HepG2 (cell line): ENCODE measurements around the gene GLRX5. TPM values are rescaled to one million over a fixed set of nuclear protein-coding genes. Genes with fewer than 3 reads are reported as not detected.

Experiments
- BORCS8-MEF2B ChIP-seq: sonication (generic); formaldehyde crosslinking; IDR thresholded peaks from 2 replicates; pipeline ENCODE4 v1.8.0; 2022; ENCODE audit warnings: mild to moderate bottlenecking, missing genetic modification reagents
- CCDC6 ChIP-seq: sonication (generic); formaldehyde crosslinking; IDR thresholded peaks from 2 replicates; pipeline ENCODE4 v1.8.1; 2022; ENCODE audit warnings: mild to moderate bottlenecking, missing genetic modification reagents, moderate library complexity
- CHD4 ChIP-seq: fragments of 200-600 bp; sonication (generic); IDR thresholded peaks from 2 replicates; pipeline ENCODE4 v1.7.0; 2017; ENCODE audit warnings: mild to moderate bottlenecking, low read length, borderline replicate concordance
- EP300 ChIP-seq, 3 experiments: sonication (generic) in 1 of 3; formaldehyde crosslinking in 1 of 3; IDR thresholded peaks; 2 replicates each; pipeline versions ENCODE4 v1.5.1 to v1.6.1; 2011 to 2020; ENCODE audit warnings: low read depth in 2 of 3, low read length in 2 of 3, borderline replicate concordance in 1 of 3, improper control_type of control experiment in 1 of 3, mild to moderate bottlenecking in 1 of 3, missing genetic modification reagents in 1 of 3, moderate library complexity in 1 of 3
- FOXP1 ChIP-seq, 2 experiments: fragments of 450-650 bp in 1 of 2; IDR thresholded peaks; 2 replicates each; pipeline ENCODE4 v1.6.1; 2017 to 2018; ENCODE audit warnings: antibody characterized with exemption in 1 of 2
- MAFK ChIP-seq, 2 experiments: IDR thresholded peaks in 1 of 2; conservative IDR thresholded peaks in 1 of 2; 2 replicates each; pipeline ENCODE4 v1.6.1; 2011; ENCODE audit warnings: improper control_type of control experiment in 2 of 2, low read length in 2 of 2
- MED13 ChIP-seq: sonication (generic); formaldehyde crosslinking; IDR thresholded peaks from 2 replicates; pipeline ENCODE4 v1.5.0; 2020; ENCODE audit warnings: missing genetic modification reagents
- NCOR1 ChIP-seq: fragments of 200-600 bp; sonication (generic); IDR thresholded peaks from 2 replicates; pipeline ENCODE4 v1.7.0; 2017; ENCODE audit warnings: antibody characterized with exemption, low read length, borderline replicate concordance
- NONO ChIP-seq, 2 experiments: fragments of 450-650 bp in 1 of 2; sonication (generic) in 1 of 2; formaldehyde crosslinking in 1 of 2; IDR thresholded peaks in 1 of 2; conservative IDR thresholded peaks in 1 of 2; 2 replicates each; pipeline versions ENCODE4 v1.6.1 to v1.8.0; 2017 to 2022; ENCODE audit warnings: mild to moderate bottlenecking in 1 of 2, missing genetic modification reagents in 1 of 2, moderate library complexity in 1 of 2
- NRL ChIP-seq: sonication (generic); formaldehyde crosslinking; IDR thresholded peaks from 2 replicates; pipeline ENCODE4 v1.5.0; 2020; ENCODE audit warnings: missing genetic modification reagents, mild to moderate bottlenecking, moderate library complexity, borderline replicate concordance
- REXO4 ChIP-seq: sonication (generic); formaldehyde crosslinking; IDR thresholded peaks from 2 replicates; pipeline ENCODE4 v1.8.0; 2022; ENCODE audit warnings: missing genetic modification reagents, mild to moderate bottlenecking, borderline replicate concordance
- RFX5 ChIP-seq: IDR thresholded peaks from 2 replicates; pipeline ENCODE4 v1.6.1; 2011; ENCODE audit warnings: low read depth, low read length, improper control_type of control experiment
- ZNF747 ChIP-seq: sonication (generic); formaldehyde crosslinking; IDR thresholded peaks from 2 replicates; pipeline ENCODE4 v1.8.1; 2023; ENCODE audit warnings: missing genetic modification reagents, mild to moderate bottlenecking, borderline replicate concordance
- ZNF777 ChIP-seq: sonication (generic); formaldehyde crosslinking; IDR thresholded peaks from 2 replicates; pipeline ENCODE4 v1.4.0; 2020; ENCODE audit warnings: missing genetic modification reagents
- polyA plus RNA-seq, 8 experiments: library from polyadenylated mRNA; depleted of rRNA in 3 of 8; stranded (reverse) in 7 of 8; unstranded in 1 of 8; fragments of >200 nt; fragmentation: Illumina TruSeq in 4 of 8; extraction: Trizol in 4 of 8; gene quantifications; 2 replicates each; pipeline versions ENCODE4 v1.2.1 to v1.2.3, GENCODE V29; 2011 to 2016; ENCODE audit warnings: low read depth in 4 of 8, missing spikeins in 1 of 8, mixed read lengths in 1 of 8; ENCODE audit not compliant: insufficient read depth in 1 of 8
- total RNA-seq, 5 experiments: library from RNA; depleted of rRNA; stranded (reverse); fragments of >200 nt; fragmentation: Illumina TruSeq; extraction: Trizol; gene quantifications; 2 replicates each; pipeline ENCODE4 v1.2.3, GENCODE V29; 2016; ENCODE audit warnings: low read depth in 1 of 5
- TF ChIP-seq, protein P1 (sequence below): sonication (generic); formaldehyde crosslinking; conservative IDR thresholded peaks from 2 replicates; pipeline ENCODE4 v1.4.0; 2020; ENCODE audit warnings: mild to moderate bottlenecking, missing genetic modification reagents, moderate library complexity
- TF ChIP-seq, protein P2 (sequence below): sonication (generic); formaldehyde crosslinking; IDR thresholded peaks from 2 replicates; pipeline ENCODE4 v1.8.1; 2023; ENCODE audit warnings: missing genetic modification reagents, inconsistent platforms, borderline replicate concordance
- TF ChIP-seq, protein P3 (sequence below): sonication (generic); formaldehyde crosslinking; IDR thresholded peaks from 2 replicates; pipeline ENCODE4 v1.8.1; 2023; ENCODE audit warnings: mild to moderate bottlenecking, missing genetic modification reagents, borderline replicate concordance
- TF ChIP-seq, protein P4 (sequence below): sonication (generic); formaldehyde crosslinking; IDR thresholded peaks from 2 replicates; pipeline ENCODE4 v1.8.0; 2022; ENCODE audit warnings: mild to moderate bottlenecking, missing genetic modification reagents, moderate library complexity
- TF ChIP-seq, protein P5 (sequence below): sonication (generic); formaldehyde crosslinking; IDR thresholded peaks from 2 replicates; pipeline ENCODE4 v1.5.0; 2020; ENCODE audit warnings: missing genetic modification reagents

Gene GLRX5
- total and polyA plus RNA-seq, 2 of the 13 experiments (the other 11 are each of a cell fraction or from before 2014, with no cell fraction given) = 122 to 146 TPM

DNA sequence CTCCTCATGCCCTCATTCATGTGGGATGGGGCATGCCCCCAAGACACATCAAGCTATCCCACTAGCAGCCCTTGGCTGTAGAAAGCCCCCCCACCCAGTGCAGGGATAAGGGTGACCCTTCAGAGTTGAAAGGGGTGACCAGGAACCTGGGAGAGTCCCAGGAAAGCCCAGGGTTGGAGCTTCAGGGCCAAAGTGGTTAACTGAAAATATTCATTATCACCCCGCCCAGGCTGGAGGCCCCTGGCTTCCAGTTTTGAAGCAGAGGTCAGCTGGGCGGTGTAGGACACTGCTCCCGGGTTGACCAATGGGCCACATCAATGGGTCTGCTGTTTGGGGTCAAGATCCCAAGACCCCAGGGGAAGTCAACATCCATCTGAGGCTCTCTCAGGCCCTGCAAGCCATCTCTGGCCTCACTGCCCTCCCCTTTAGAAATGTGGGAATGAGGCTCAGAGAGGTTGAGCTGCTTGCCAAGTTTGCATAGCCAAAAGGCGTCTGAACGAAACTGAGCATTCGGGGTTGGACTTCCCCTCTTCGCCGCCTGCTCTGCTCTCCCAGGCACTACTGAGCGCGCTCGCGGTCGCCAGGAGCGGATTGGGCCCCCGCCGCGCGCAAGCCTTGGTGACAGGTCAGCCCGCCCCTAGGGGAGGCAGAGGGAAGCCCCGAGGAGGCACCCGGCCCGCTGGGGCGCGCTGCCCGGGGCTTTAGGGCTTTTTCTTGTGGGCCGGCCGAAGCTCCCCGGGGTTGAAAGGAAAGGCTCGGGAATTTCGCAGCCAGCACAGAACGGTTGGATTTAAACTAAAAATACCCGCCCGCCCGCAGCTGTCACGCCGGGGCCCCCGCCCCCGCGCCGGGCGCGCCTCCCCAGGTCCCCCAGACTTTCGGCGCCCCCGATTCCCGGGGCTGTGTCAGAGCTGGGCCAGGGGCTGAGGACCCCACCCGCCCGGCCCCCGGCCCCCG, 19.0 kb upstream of the GLRX5 start (continued):
- TF ChIP-seq EP300 (IDR thresholded peaks at IDR 0.05; ENCODE audit: low read depth in 2 of 2, low read length in 2 of 2) (peak in 1 of 2 experiments; percentile 16; a peak in 1 of 4 replicates), EP300 (CRISPR knock-in tag; IDR thresholded peaks at IDR 0.05; ENCODE audit: borderline replicate concordance) (no peak), MAFK (conservative IDR thresholded peaks at IDR 0.05 in 1 of 2, IDR thresholded peaks at IDR 0.05 in 1 of 2; ENCODE audit: low read length in 2 of 2) (no peak), CHD4 (no peak), ZNF777 (no peak), NONO (IDR thresholded peaks at IDR 0.05) (no peak), NONO (CRISPR knock-in tag; conservative IDR thresholded peaks at IDR 0.05) (no peak), FOXP1 (IDR thresholded peaks at IDR 0.05) (no peak), FOXP1 (CRISPR knock-in tag; IDR thresholded peaks at IDR 0.05) (no peak), MED13 (CRISPR knock-in tag) (no peak), RFX5 (no peak), NCOR1 (no peak), REXO4 (CRISPR knock-in tag) (no peak), CCDC6 (no peak), ZNF747 (CRISPR knock-in tag) (no peak; the same call in 1 of the 2 replicates), NRL (CRISPR knock-in tag) (no peak), BORCS8-MEF2B (CRISPR knock-in tag) (no peak)
- TF ChIP-seq, protein P1, sequence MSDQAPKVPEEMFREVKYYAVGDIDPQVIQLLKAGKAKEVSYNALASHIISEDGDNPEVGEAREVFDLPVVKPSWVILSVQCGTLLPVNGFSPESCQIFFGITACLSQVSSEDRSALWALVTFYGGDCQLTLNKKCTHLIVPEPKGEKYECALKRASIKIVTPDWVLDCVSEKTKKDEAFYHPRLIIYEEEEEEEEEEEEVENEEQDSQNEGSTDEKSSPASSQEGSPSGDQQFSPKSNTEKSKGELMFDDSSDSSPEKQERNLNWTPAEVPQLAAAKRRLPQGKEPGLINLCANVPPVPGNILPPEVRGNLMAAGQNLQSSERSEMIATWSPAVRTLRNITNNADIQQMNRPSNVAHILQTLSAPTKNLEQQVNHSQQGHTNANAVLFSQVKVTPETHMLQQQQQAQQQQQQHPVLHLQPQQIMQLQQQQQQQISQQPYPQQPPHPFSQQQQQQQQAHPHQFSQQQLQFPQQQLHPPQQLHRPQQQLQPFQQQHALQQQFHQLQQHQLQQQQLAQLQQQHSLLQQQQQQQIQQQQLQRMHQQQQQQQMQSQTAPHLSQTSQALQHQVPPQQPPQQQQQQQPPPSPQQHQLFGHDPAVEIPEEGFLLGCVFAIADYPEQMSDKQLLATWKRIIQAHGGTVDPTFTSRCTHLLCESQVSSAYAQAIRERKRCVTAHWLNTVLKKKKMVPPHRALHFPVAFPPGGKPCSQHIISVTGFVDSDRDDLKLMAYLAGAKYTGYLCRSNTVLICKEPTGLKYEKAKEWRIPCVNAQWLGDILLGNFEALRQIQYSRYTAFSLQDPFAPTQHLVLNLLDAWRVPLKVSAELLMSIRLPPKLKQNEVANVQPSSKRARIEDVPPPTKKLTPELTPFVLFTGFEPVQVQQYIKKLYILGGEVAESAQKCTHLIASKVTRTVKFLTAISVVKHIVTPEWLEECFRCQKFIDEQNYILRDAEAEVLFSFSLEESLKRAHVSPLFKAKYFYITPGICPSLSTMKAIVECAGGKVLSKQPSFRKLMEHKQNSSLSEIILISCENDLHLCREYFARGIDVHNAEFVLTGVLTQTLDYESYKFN (CRISPR knock-in tag) = peak; percentile 50; the same call in 1 of the 2 replicates
- TF ChIP-seq, protein P2, sequence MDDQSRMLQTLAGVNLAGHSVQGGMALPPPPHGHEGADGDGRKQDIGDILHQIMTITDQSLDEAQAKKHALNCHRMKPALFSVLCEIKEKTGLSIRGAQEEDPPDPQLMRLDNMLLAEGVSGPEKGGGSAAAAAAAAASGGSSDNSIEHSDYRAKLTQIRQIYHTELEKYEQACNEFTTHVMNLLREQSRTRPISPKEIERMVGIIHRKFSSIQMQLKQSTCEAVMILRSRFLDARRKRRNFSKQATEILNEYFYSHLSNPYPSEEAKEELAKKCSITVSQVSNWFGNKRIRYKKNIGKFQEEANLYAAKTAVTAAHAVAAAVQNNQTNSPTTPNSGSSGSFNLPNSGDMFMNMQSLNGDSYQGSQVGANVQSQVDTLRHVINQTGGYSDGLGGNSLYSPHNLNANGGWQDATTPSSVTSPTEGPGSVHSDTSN (CRISPR knock-in tag) = no peak
- TF ChIP-seq, protein P3, sequence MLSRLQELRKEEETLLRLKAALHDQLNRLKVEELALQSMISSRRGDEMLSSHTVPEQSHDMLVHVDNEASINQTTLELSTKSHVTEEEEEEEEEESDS = no peak
- TF ChIP-seq, protein P4, sequence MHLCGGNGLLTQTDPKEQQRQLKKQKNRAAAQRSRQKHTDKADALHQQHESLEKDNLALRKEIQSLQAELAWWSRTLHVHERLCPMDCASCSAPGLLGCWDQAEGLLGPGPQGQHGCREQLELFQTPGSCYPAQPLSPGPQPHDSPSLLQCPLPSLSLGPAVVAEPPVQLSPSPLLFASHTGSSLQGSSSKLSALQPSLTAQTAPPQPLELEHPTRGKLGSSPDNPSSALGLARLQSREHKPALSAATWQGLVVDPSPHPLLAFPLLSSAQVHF = no peak
- TF ChIP-seq, protein P5, sequence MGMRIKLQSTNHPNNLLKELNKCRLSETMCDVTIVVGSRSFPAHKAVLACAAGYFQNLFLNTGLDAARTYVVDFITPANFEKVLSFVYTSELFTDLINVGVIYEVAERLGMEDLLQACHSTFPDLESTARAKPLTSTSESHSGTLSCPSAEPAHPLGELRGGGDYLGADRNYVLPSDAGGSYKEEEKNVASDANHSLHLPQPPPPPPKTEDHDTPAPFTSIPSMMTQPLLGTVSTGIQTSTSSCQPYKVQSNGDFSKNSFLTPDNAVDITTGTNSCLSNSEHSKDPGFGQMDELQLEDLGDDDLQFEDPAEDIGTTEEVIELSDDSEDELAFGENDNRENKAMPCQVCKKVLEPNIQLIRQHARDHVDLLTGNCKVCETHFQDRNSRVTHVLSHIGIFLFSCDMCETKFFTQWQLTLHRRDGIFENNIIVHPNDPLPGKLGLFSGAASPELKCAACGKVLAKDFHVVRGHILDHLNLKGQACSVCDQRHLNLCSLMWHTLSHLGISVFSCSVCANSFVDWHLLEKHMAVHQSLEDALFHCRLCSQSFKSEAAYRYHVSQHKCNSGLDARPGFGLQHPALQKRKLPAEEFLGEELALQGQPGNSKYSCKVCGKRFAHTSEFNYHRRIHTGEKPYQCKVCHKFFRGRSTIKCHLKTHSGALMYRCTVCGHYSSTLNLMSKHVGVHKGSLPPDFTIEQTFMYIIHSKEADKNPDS = 0 out of 2 replicates have a peak, but pooled peaks have one; percentile 53
